ENCODE measurements around the gene RIBC1.

- TF ChIP-seq PBX3 (IDR thresholded peaks at IDR 0.05; ENCODE audit: insufficient replicate concordance, low read depth, low read length): no peak
- no peak for TF ChIP-seq CTCF (IDR thresholded peaks at IDR 0.05 in 2 of 3, conservative IDR thresholded peaks at IDR 0.05 in 1 of 3; ENCODE audit: control insufficient read depth in 2 of 3, extremely low read depth in 1 of 3, insufficient read depth in 1 of 3, low read depth in 3 of 3, low read length in 3 of 3)
- TF ChIP-seq POLR2A (IDR thresholded peaks at IDR 0.05; ENCODE audit: low read depth, low read length): no peak
Observed at GRCh38 chrX:53429755-53430154, 7.1 kb downstream of the RIBC1 start.
